ENCODE measurements around the gene CBARP.

GRCh38 chr19:1269065-1269477, 31.3 kb upstream of the CBARP start, which contains the start of gene CIRBP:
- TF ChIP-seq CTCF (conservative IDR thresholded peaks at IDR 0.05; ENCODE audit: low read length) (no peak), EZH2phosphoT487 (IDR thresholded peaks at IDR 0.05; ENCODE audit: borderline replicate concordance, low read depth, low read length) (no peak)

Measured in OCI-LY7 (cell line).